WERI-Rb-1 (cell line): ENCODE results near the gene LRRC4C.

Experiments used
- DNase-seq: peaks from one replicate; pipeline ENCODE4 v3.0.0-alpha.2; 2020
- H3K27ac ChIP-seq: fragments of 250-450 bp; sonication (Bioruptor Pico); 2 replicates; pipeline ENCODE4 v1.5.1; 2020; ENCODE audit warnings: mild to moderate bottlenecking, moderate library complexity
- H3K27me3 ChIP-seq: fragments of 250-450 bp; sonication (Bioruptor Pico); 2 replicates; pipeline ENCODE4 v1.5.1; 2021; ENCODE audit warnings: mild to moderate bottlenecking, low read depth, moderate library complexity; ENCODE audit not compliant: insufficient read depth, severe bottlenecking
- H3K36me3 ChIP-seq: fragments of 250-450 bp; sonication (Bioruptor Pico); 2 replicates; pipeline ENCODE4 v1.5.1; 2020; ENCODE audit warnings: mild to moderate bottlenecking, moderate library complexity
- H3K4me3 ChIP-seq: 2 replicates; pipeline ENCODE4 v1.5.1; 2011; ENCODE audit warnings: low read depth, mild to moderate bottlenecking, control low read depth, low read length
- H3K9me3 ChIP-seq: fragments of 250-450 bp; sonication (Bioruptor Pico); 2 replicates; pipeline ENCODE4 v1.5.1; 2021; ENCODE audit warnings: mild to moderate bottlenecking, moderate library complexity; ENCODE audit not compliant: severe bottlenecking
- CTCF ChIP-seq: IDR thresholded peaks from 2 replicates; pipeline ENCODE4 v1.5.1; 2011; ENCODE audit warnings: low read depth, mild to moderate bottlenecking, control low read depth, inconsistent platforms, low read length

Gene LRRC4C

GRCh38 chr11:41134971-41135370, 324.5 kb downstream of the LRRC4C start:
- TF ChIP-seq CTCF = no peak
- Histone ChIP-seq H3K4me3 (no peak overlapping the region), H3K27ac (no peak overlapping the region), H3K27me3 (peaks cover 29% of the 10 kb centered on the region), H3K36me3 (no peaks in the 10 kb centered on the region), H3K9me3 (no peaks in the 10 kb centered on the region)
- DNase-seq = no peak

GRCh38 chr11:41133023-41133422, 326.4 kb downstream of the LRRC4C start:
- no peaks in the 10 kb centered on the region for H3K9me3 ChIP-seq
- H3K36me3 ChIP-seq = no peaks in the 10 kb centered on the region
- no peak for TF ChIP-seq CTCF
- H3K27ac ChIP-seq = no peak overlapping the region
- DNase-seq = no peak
- no peak overlapping the region for H3K4me3 ChIP-seq
- H3K27me3 ChIP-seq = peaks cover 25% of the 10 kb centered on the region

GRCh38 chr11:41121600-41121999, 337.9 kb downstream of the LRRC4C start:
- H3K27ac ChIP-seq = no peak overlapping the region
- no peak for TF ChIP-seq CTCF
- H3K9me3 ChIP-seq = no peaks in the 10 kb centered on the region
- H3K27me3 ChIP-seq = peaks cover 10% of the 10 kb centered on the region
- H3K36me3 ChIP-seq = no peaks in the 10 kb centered on the region
- no peak for DNase-seq
- no peak overlapping the region for H3K4me3 ChIP-seq

- TF ChIP-seq CTCF = no peak
- Histone ChIP-seq H3K27ac (no peak overlapping the region), H3K36me3 (no peaks in the 10 kb centered on the region), H3K9me3 (no peaks in the 10 kb centered on the region), H3K4me3 (no peak overlapping the region), H3K27me3 (peaks cover 10% of the 10 kb centered on the region)
- DNase-seq = no peak
Measured at GRCh38 chr11:41119484-41119883, 340.0 kb downstream of the LRRC4C start.

GRCh38 chr11:41118521-41118920, 340.9 kb downstream of the LRRC4C start:
- Histone ChIP-seq H3K9me3 (no peaks in the 10 kb centered on the region), H3K27ac (no peak overlapping the region), H3K36me3 (no peaks in the 10 kb centered on the region), H3K4me3 (no peak overlapping the region), H3K27me3 (peaks cover 10% of the 10 kb centered on the region)
- no peak for TF ChIP-seq CTCF
- no peak for DNase-seq

- Histone ChIP-seq H3K9me3 (no peaks in the 10 kb centered on the region), H3K4me3 (no peak overlapping the region), H3K36me3 (no peaks in the 10 kb centered on the region), H3K27ac (no peak overlapping the region), H3K27me3 (peaks cover 16% of the 10 kb centered on the region)
- no peak for DNase-seq
- TF ChIP-seq CTCF = no peak
Measured at GRCh38 chr11:41116970-41117369, 342.5 kb downstream of the LRRC4C start.
